Mesothelial cell of epicardium (in vitro differentiated cells): ENCODE measurements around the gene PHKB. TPM values are rescaled to one million over a fixed set of nuclear protein-coding genes. Genes with fewer than 3 reads are reported as not detected.

ENCODE experiments used
- DNase-seq, 2 experiments: peaks; one replicate each; pipeline ENCODE4 v3.0.0; 2021; ENCODE audit warnings: low spot score in 2 of 2; ENCODE audit not compliant: unreplicated experiment in 2 of 2
- H3K27ac Mint-ChIP-seq: 2 replicates; pipeline ENCODE4 v1.8.0; 2021; ENCODE audit warnings: mixed read lengths
- H3K27me3 Mint-ChIP-seq: 2 replicates; pipeline ENCODE4 v1.8.0; 2021; ENCODE audit warnings: low read depth, mixed read lengths
- H3K36me3 Mint-ChIP-seq: 2 replicates; pipeline ENCODE4 v1.8.0; 2021; ENCODE audit warnings: mixed read lengths
- H3K4me1 Mint-ChIP-seq: 2 replicates; pipeline ENCODE4 v1.8.0; 2021; ENCODE audit warnings: mixed read lengths
- H3K4me3 Mint-ChIP-seq: 2 replicates; pipeline ENCODE4 v1.8.0; 2021; ENCODE audit warnings: mild to moderate bottlenecking, moderate library complexity, mixed read lengths
- H3K9me3 Mint-ChIP-seq: 2 replicates; pipeline ENCODE4 v1.8.0; 2021; ENCODE audit warnings: mixed read lengths
- total RNA-seq: library from RNA; stranded (reverse); gene quantifications from 3 replicates; pipeline ENCODE4 v1.2.1, GENCODE V29; 2021
- TF ChIP-seq, protein P1 (sequence below): fragments of 200-600 bp; sonication (generic); IDR thresholded peaks from one replicate; pipeline ENCODE4 v1.5.0; 2021; ENCODE audit warnings: antibody characterized with exemption; ENCODE audit not compliant: unreplicated experiment

PHKB gene
- total RNA-seq, 1 donor from 2014 or later, result 68.1 TPM

DNA sequence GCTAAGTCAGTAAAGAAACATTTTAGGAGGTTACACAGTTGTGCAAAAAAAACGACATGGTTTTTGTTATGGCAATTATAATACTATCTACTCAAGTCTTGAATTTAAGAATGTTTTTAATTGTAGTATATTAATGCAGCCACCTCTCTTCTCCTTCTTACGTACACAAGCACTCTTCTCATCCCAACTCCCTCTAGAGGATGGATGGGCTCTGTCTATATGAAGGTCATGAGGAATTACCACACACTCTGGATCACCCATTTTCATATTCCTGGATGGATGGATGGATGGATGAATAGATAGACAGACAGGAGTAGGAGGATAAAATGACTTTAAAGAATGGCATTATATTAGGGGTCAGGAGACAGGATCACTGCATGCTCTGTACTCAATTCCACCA lies 120.0 kb downstream of the PHKB start:
- no peaks in the 10 kb centered on the region for H3K9me3 Mint-ChIP-seq
- peaks cover 3% of the 10 kb centered on the region for H3K4me1 Mint-ChIP-seq

GRCh38 chr16:47584464-47585225 lies 123.5 kb downstream of the PHKB start:
- Mint-ChIP-seq H3K36me3 (peaks cover 1% of the 10 kb centered on the region), H3K4me1 (peaks cover 3% of the 10 kb centered on the region), H3K9me3 (no peaks in the 10 kb centered on the region), H3K4me3 (no peak overlapping the region), H3K27me3 (no peaks in the 10 kb centered on the region), H3K27ac (no peak overlapping the region)
- no peak for DNase-seq
- TF ChIP-seq, protein P1, sequence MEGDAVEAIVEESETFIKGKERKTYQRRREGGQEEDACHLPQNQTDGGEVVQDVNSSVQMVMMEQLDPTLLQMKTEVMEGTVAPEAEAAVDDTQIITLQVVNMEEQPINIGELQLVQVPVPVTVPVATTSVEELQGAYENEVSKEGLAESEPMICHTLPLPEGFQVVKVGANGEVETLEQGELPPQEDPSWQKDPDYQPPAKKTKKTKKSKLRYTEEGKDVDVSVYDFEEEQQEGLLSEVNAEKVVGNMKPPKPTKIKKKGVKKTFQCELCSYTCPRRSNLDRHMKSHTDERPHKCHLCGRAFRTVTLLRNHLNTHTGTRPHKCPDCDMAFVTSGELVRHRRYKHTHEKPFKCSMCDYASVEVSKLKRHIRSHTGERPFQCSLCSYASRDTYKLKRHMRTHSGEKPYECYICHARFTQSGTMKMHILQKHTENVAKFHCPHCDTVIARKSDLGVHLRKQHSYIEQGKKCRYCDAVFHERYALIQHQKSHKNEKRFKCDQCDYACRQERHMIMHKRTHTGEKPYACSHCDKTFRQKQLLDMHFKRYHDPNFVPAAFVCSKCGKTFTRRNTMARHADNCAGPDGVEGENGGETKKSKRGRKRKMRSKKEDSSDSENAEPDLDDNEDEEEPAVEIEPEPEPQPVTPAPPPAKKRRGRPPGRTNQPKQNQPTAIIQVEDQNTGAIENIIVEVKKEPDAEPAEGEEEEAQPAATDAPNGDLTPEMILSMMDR, result no peak

More for the DNA sequence above, 120.0 kb downstream of the PHKB start:
- H3K27ac Mint-ChIP-seq, result no peak overlapping the region
- H3K27me3 Mint-ChIP-seq, result no peaks in the 10 kb centered on the region
- TF ChIP-seq, protein P1, result no peak
- no peak for DNase-seq
- H3K36me3 Mint-ChIP-seq, result peaks cover 1% of the 10 kb centered on the region
- H3K4me3 Mint-ChIP-seq, result no peak overlapping the region

DNA sequence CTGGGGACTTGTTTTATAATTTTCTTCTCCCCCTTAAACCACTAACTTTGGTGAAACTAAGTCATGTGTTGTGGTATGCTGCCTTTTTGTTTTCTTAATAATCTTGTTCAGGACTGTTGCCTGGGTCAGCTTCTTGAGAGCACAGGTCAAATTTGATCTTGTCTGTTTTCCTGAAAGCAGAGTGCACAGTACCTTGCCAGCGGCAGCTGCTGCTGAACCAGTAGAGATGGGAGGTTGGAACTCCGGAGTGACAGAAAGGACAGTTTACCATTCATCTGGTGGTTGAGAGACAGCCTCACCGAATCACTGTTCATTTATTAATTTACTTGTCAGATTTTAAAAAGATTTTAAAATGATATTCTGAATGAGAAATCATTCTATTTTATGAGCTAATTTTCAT lies 125.0 kb downstream of the PHKB start:
- Mint-ChIP-seq H3K4me3 (no peak overlapping the region), H3K9me3 (no peaks in the 10 kb centered on the region), H3K36me3 (peaks cover 10% of the 10 kb centered on the region), H3K27me3 (no peaks in the 10 kb centered on the region), H3K4me1 (peaks cover 3% of the 10 kb centered on the region), H3K27ac (no peak overlapping the region)
- no peak for DNase-seq
- TF ChIP-seq, protein P1, result no peak

- H3K36me3 Mint-ChIP-seq, result peaks cover 22% of the 10 kb centered on the region
- no peak for DNase-seq
- H3K9me3 Mint-ChIP-seq, result no peaks in the 10 kb centered on the region
- no peaks in the 10 kb centered on the region for H3K27me3 Mint-ChIP-seq
- H3K4me3 Mint-ChIP-seq, result no peak overlapping the region
- TF ChIP-seq, protein P1, result no peak
- peaks cover 3% of the 10 kb centered on the region for H3K4me1 Mint-ChIP-seq
- no peak overlapping the region for H3K27ac Mint-ChIP-seq
These were observed 129.3 kb downstream of the PHKB start for GRCh38 chr16:47590472-47590871.

GRCh38 chr16:47592232-47592631 lies 131.1 kb downstream of the PHKB start:
- Mint-ChIP-seq H3K27me3 (no peaks in the 10 kb centered on the region), H3K36me3 (peaks cover 25% of the 10 kb centered on the region), H3K4me3 (no peak overlapping the region), H3K4me1 (no peaks in the 10 kb centered on the region), H3K9me3 (no peaks in the 10 kb centered on the region), H3K27ac (no peak overlapping the region)
- TF ChIP-seq, protein P1, result no peak
- DNase-seq, result no peak

- Mint-ChIP-seq H3K27ac (no peak overlapping the region), H3K9me3 (no peaks in the 10 kb centered on the region), H3K4me3 (no peak overlapping the region), H3K27me3 (no peaks in the 10 kb centered on the region), H3K4me1 (no peaks in the 10 kb centered on the region), H3K36me3 (peaks cover 16% of the 10 kb centered on the region)
- TF ChIP-seq, protein P1, result no peak
- no peak for DNase-seq
These were observed 138.4 kb downstream of the PHKB start for GRCh38 chr16:47599512-47599911.
